HEK293 (cell line): ENCODE results near the gene CD1D.

ENCODE experiments used
- KLF10 ChIP-seq: fragments of 450-650 bp; IDR thresholded peaks from 2 replicates; pipeline ENCODE4 v1.5.1; 2018; ENCODE audit warnings: missing biosample characterization, mild to moderate bottlenecking, missing genetic modification characterization
- MYNN ChIP-seq: fragments of 450-650 bp; formaldehyde crosslinking; IDR thresholded peaks from 2 replicates; pipeline ENCODE4 v1.5.1; 2016; ENCODE audit warnings: missing biosample characterization, missing genetic modification characterization, borderline replicate concordance
- MZF1 ChIP-seq: fragments of 450-650 bp; formaldehyde crosslinking; IDR thresholded peaks from 2 replicates; pipeline ENCODE4 v1.5.1; 2017; ENCODE audit warnings: missing biosample characterization, missing genetic modification characterization, borderline replicate concordance
- ZEB2 ChIP-seq: fragments of 450-650 bp; formaldehyde crosslinking; IDR thresholded peaks from 2 replicates; pipeline ENCODE4 v1.5.1; 2016; ENCODE audit warnings: missing biosample characterization, missing genetic modification characterization
- ZNF530 ChIP-seq: fragments of 450-650 bp; formaldehyde crosslinking; IDR thresholded peaks from 2 replicates; pipeline ENCODE4 v1.5.1; 2016; ENCODE audit warnings: low read depth, missing biosample characterization, missing genetic modification characterization
- ZNF626 ChIP-seq: fragments of 450-650 bp; sonication (Bioruptor Pico); formaldehyde crosslinking; IDR thresholded peaks from 2 replicates; pipeline ENCODE4 v1.5.1; 2018; ENCODE audit warnings: missing biosample characterization, missing genetic modification characterization, inconsistent platforms
- ZNF768 ChIP-seq: fragments of 450-650 bp; formaldehyde crosslinking; IDR thresholded peaks from 2 replicates; pipeline ENCODE4 v1.5.1; 2018; ENCODE audit warnings: missing biosample characterization, mild to moderate bottlenecking, missing genetic modification characterization
- ZNF830 ChIP-seq: fragments of 450-650 bp; IDR thresholded peaks from 2 replicates; pipeline ENCODE4 v1.5.0; 2018; ENCODE audit warnings: missing biosample characterization, missing genetic modification characterization, low read depth, mild to moderate bottlenecking, moderate library complexity
- ZSCAN16 ChIP-seq: fragments of 450-650 bp; formaldehyde crosslinking; IDR thresholded peaks from 2 replicates; pipeline ENCODE4 v1.5.1; 2016; ENCODE audit warnings: missing biosample characterization, missing genetic modification characterization
- TF ChIP-seq, protein P1 (sequence below): fragments of 450-650 bp; formaldehyde crosslinking; IDR thresholded peaks from 2 replicates; pipeline ENCODE4 v1.5.1; 2016; ENCODE audit warnings: missing biosample characterization, missing genetic modification characterization
- TF ChIP-seq, protein P2 (sequence below): fragments of 450-650 bp; formaldehyde crosslinking; IDR thresholded peaks from 2 replicates; pipeline ENCODE4 v1.5.1; 2016; ENCODE audit warnings: missing biosample characterization, missing genetic modification characterization
- TF ChIP-seq, protein P3 (sequence below): fragments of 450-650 bp; formaldehyde crosslinking; IDR thresholded peaks from 2 replicates; pipeline ENCODE4 v1.5.1; 2017; ENCODE audit warnings: missing biosample characterization, missing genetic modification characterization
- TF ChIP-seq, protein P4 (sequence below): fragments of 450-650 bp; formaldehyde crosslinking; IDR thresholded peaks from 2 replicates; pipeline ENCODE4 v1.5.1; 2016; ENCODE audit warnings: missing biosample characterization, missing genetic modification characterization
- TF ChIP-seq, protein P5 (sequence below): fragments of 450-650 bp; formaldehyde crosslinking; IDR thresholded peaks from 2 replicates; pipeline ENCODE4 v1.5.1; 2016; ENCODE audit warnings: missing biosample characterization, missing genetic modification characterization

DNA sequence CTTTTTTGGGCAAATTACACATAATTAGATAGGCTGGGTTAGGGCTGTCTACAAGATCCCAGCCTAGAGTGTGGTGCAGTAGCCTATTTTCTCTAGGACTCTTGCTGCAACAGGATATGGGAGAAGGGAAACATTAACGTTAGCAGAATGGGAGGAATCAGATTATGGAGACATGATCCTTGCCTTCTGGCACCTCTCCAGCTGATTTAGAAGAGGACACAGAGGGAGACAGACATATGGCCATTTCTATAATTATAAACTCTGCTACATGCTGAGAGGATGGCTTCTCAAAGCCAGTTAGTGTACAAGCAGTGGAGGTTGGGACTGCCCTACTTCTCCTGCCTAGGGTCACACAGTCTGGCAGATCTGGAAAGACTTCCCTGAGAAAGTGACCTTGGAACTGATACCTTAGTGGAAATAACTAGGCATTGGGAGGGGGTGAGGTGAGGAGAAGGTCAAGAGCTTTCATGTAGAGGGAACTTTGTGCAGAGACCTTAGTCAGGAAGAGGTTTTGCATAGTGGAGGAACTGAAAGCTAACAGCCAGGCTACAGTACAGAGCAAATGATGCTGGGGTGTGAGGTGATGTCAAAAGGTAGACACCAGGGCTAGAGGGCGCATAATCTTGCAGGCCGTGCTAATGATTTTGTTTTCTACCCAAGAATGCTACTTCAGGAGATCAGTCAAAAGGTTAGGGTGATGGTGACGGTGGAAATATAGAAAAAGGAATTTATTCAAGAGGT lies 1.2 kb upstream of the CD1D start:
- TF ChIP-seq MYNN (tag by site-specific recombination) (no peak), MZF1 (tag by site-specific recombination) (no peak), KLF10 (tag by site-specific recombination) (no peak), ZNF768 (no peak), ZNF830 (tag by site-specific recombination) (no peak), ZEB2 (no peak), ZSCAN16 (no peak), ZNF530 (tag by site-specific recombination) (no peak), ZNF626 (tag by site-specific recombination) (no peak)
- TF ChIP-seq, protein P1, sequence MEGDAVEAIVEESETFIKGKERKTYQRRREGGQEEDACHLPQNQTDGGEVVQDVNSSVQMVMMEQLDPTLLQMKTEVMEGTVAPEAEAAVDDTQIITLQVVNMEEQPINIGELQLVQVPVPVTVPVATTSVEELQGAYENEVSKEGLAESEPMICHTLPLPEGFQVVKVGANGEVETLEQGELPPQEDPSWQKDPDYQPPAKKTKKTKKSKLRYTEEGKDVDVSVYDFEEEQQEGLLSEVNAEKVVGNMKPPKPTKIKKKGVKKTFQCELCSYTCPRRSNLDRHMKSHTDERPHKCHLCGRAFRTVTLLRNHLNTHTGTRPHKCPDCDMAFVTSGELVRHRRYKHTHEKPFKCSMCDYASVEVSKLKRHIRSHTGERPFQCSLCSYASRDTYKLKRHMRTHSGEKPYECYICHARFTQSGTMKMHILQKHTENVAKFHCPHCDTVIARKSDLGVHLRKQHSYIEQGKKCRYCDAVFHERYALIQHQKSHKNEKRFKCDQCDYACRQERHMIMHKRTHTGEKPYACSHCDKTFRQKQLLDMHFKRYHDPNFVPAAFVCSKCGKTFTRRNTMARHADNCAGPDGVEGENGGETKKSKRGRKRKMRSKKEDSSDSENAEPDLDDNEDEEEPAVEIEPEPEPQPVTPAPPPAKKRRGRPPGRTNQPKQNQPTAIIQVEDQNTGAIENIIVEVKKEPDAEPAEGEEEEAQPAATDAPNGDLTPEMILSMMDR (tag by site-specific recombination), result no peak
- TF ChIP-seq, protein P2, sequence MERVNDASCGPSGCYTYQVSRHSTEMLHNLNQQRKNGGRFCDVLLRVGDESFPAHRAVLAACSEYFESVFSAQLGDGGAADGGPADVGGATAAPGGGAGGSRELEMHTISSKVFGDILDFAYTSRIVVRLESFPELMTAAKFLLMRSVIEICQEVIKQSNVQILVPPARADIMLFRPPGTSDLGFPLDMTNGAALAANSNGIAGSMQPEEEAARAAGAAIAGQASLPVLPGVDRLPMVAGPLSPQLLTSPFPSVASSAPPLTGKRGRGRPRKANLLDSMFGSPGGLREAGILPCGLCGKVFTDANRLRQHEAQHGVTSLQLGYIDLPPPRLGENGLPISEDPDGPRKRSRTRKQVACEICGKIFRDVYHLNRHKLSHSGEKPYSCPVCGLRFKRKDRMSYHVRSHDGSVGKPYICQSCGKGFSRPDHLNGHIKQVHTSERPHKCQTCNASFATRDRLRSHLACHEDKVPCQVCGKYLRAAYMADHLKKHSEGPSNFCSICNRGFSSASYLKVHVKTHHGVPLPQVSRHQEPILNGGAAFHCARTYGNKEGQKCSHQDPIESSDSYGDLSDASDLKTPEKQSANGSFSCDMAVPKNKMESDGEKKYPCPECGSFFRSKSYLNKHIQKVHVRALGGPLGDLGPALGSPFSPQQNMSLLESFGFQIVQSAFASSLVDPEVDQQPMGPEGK (tag by site-specific recombination), result no peak
- TF ChIP-seq, protein P3, sequence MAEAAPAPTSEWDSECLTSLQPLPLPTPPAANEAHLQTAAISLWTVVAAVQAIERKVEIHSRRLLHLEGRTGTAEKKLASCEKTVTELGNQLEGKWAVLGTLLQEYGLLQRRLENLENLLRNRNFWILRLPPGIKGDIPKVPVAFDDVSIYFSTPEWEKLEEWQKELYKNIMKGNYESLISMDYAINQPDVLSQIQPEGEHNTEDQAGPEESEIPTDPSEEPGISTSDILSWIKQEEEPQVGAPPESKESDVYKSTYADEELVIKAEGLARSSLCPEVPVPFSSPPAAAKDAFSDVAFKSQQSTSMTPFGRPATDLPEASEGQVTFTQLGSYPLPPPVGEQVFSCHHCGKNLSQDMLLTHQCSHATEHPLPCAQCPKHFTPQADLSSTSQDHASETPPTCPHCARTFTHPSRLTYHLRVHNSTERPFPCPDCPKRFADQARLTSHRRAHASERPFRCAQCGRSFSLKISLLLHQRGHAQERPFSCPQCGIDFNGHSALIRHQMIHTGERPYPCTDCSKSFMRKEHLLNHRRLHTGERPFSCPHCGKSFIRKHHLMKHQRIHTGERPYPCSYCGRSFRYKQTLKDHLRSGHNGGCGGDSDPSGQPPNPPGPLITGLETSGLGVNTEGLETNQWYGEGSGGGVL (tag by site-specific recombination), result no peak
- TF ChIP-seq, protein P4, sequence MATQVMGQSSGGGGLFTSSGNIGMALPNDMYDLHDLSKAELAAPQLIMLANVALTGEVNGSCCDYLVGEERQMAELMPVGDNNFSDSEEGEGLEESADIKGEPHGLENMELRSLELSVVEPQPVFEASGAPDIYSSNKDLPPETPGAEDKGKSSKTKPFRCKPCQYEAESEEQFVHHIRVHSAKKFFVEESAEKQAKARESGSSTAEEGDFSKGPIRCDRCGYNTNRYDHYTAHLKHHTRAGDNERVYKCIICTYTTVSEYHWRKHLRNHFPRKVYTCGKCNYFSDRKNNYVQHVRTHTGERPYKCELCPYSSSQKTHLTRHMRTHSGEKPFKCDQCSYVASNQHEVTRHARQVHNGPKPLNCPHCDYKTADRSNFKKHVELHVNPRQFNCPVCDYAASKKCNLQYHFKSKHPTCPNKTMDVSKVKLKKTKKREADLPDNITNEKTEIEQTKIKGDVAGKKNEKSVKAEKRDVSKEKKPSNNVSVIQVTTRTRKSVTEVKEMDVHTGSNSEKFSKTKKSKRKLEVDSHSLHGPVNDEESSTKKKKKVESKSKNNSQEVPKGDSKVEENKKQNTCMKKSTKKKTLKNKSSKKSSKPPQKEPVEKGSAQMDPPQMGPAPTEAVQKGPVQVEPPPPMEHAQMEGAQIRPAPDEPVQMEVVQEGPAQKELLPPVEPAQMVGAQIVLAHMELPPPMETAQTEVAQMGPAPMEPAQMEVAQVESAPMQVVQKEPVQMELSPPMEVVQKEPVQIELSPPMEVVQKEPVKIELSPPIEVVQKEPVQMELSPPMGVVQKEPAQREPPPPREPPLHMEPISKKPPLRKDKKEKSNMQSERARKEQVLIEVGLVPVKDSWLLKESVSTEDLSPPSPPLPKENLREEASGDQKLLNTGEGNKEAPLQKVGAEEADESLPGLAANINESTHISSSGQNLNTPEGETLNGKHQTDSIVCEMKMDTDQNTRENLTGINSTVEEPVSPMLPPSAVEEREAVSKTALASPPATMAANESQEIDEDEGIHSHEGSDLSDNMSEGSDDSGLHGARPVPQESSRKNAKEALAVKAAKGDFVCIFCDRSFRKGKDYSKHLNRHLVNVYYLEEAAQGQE (tag by site-specific recombination), result no peak
- TF ChIP-seq, protein P5, sequence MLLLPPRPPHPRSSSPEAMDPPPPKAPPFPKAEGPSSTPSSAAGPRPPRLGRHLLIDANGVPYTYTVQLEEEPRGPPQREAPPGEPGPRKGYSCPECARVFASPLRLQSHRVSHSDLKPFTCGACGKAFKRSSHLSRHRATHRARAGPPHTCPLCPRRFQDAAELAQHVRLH, result no peak
